HEK293 (cell line): ENCODE results near the gene CEP350.

Source experiments
- ZNF174 ChIP-seq: fragments of 450-650 bp; formaldehyde crosslinking; IDR thresholded peaks from 2 replicates; pipeline ENCODE4 v1.5.0; 2017; ENCODE audit warnings: missing biosample characterization, mild to moderate bottlenecking, missing genetic modification characterization
- ZNF266 ChIP-seq: fragments of 450-650 bp; formaldehyde crosslinking; IDR thresholded peaks from 2 replicates; pipeline ENCODE4 v1.5.1; 2016; ENCODE audit warnings: missing biosample characterization, missing genetic modification characterization, low read depth
- TF ChIP-seq, protein P1 (sequence below): fragments of 450-650 bp; formaldehyde crosslinking; IDR thresholded peaks from 2 replicates; pipeline ENCODE4 v1.5.1; 2016; ENCODE audit warnings: missing biosample characterization, missing genetic modification characterization

DNA sequence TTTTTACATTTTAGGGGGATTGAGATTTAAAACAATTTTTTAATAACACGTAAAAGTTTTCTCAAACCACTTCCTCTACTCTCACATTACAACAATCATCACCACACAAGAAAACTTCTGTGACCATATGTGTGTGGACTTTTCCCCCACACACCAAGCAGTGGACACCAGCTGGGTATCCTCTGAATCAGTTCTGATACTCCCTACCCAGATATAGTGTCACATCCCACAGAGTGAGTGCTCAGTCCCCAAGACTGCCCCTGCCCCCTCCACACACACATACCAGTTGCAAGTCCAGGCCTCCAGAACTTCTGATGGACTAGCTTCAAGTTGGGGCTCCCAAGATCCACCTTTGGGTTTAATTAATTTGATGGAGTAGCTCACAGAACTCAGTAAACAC lies 146.8 kb downstream of the CEP350 start:
- TF ChIP-seq ZNF266 (no peak), ZNF174 (tag by site-specific recombination) (no peak)
- TF ChIP-seq, protein P1, sequence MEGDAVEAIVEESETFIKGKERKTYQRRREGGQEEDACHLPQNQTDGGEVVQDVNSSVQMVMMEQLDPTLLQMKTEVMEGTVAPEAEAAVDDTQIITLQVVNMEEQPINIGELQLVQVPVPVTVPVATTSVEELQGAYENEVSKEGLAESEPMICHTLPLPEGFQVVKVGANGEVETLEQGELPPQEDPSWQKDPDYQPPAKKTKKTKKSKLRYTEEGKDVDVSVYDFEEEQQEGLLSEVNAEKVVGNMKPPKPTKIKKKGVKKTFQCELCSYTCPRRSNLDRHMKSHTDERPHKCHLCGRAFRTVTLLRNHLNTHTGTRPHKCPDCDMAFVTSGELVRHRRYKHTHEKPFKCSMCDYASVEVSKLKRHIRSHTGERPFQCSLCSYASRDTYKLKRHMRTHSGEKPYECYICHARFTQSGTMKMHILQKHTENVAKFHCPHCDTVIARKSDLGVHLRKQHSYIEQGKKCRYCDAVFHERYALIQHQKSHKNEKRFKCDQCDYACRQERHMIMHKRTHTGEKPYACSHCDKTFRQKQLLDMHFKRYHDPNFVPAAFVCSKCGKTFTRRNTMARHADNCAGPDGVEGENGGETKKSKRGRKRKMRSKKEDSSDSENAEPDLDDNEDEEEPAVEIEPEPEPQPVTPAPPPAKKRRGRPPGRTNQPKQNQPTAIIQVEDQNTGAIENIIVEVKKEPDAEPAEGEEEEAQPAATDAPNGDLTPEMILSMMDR: no peak
